Testis (tissue), 3 donors: Measurements from ENCODE around the gene COIL. TPM values are rescaled to one million over a fixed set of nuclear protein-coding genes. Genes with fewer than 3 reads are reported as not detected.

ENCODE experiments used
- microRNA counts, 2 donors: library from miRNA; unstranded; fragments of <30 nt; microRNA quantifications; one replicate each; lab custom pipeline; 2016
- polyA plus RNA-seq: library from polyadenylated mRNA; stranded (reverse); fragments of 350-450 nt; fragmentation: Illumina TruSeq; extraction: RNeasy Lipid Tissue Mini Kit (QIAGEN cat#74804); gene quantifications from one replicate; pipeline ENCODE4 v1.2.3, GENCODE V29; 2014; ENCODE audit warnings: low read depth, low replicate concordance; ENCODE audit not compliant: insufficient read depth
- total RNA-seq, 2 donors: library from RNA; depleted of rRNA; stranded (reverse); fragments of >200 nt; gene quantifications; one replicate each; pipeline ENCODE4 v1.2.3, GENCODE V29; 2016

COIL gene
- total and polyA plus RNA-seq, 3 donors from 2014 or later: 48.4 to 214 (median 87.6) TPM

MicroRNA genes within 50 kb of the gene (microRNA counts, 767-probe panel; counts per million panel counts)
- microRNA hsa-miR-3614-5p (lab: Ali Mortazavi, UCI): 0 to 152 counts per million in 2 donors

Other genes with a start within 250 kb of the COIL start
- 1 to 10 TPM; 3.7 to 5.3 TPM for gene C17orf67, start 127.1 kb downstream of the COIL start, total RNA-seq
- 2.9 TPM for gene C17orf67, start 127.1 kb downstream of the COIL start, polyA plus RNA-seq
- 10 to 100 TPM; 26.3 to 27.7 TPM for gene DGKE, start 126.9 kb downstream of the COIL start, total RNA-seq
- gene DGKE, start 126.9 kb downstream of the COIL start, polyA plus RNA-seq: 13.3 TPM
- gene TRIM25, start 47.0 kb downstream of the COIL start, total RNA-seq: 10 to 100 TPM; 66.4 to 76.3 TPM
- 38.9 TPM for gene TRIM25, start 47.0 kb downstream of the COIL start, polyA plus RNA-seq
- 10 to 100 TPM; 30.7 to 35.2 TPM for gene SCPEP1, start 17.1 kb upstream of the COIL start, total RNA-seq
- gene SCPEP1, start 17.1 kb upstream of the COIL start, polyA plus RNA-seq: 55.7 TPM
- gene AKAP1, start 124.2 kb upstream of the COIL start, total RNA-seq: 100 to 1,000 TPM in 1 of 2 donors, 10 to 100 TPM in 1; 73.0 to 304 TPM
- gene AKAP1, start 124.2 kb upstream of the COIL start, polyA plus RNA-seq: 224 TPM